B cell (primary cell): Measurements from ENCODE around the gene TCEA3. TPM values are rescaled to one million over a fixed set of nuclear protein-coding genes. Genes with fewer than 3 reads are reported as not detected.

Source experiments
- ATAC-seq: fragments of 200-7000 bp; cut with Tn5 transposase; one replicate; pipeline ENCODE4 v1.10.0; 2021; ENCODE audit warnings: low read depth, mild to moderate bottlenecking, moderate number of reproducible peaks, moderate library complexity
- CTCF ChIA-PET: fragments of 350-600 bp; sonication (Branson Sonifier 250); formaldehyde crosslinking; loops from one replicate; lab custom pipeline; 2021; ENCODE audit warnings: antibody characterized with exemption, inconsistent platforms; lab: Charles Lee
- POLR2A ChIA-PET: fragments of 350-600 bp; sonication (Branson Sonifier 250); formaldehyde crosslinking; loops from one replicate; lab custom pipeline; 2021; ENCODE audit warnings: antibody characterized with exemption; lab: Charles Lee
- DNase-seq: peaks from one replicate; pipeline ENCODE4 v3.0.0; 2013
- H2AFZ ChIP-seq: 2 replicates; pipeline ENCODE4 v1.6.1; 2012; ENCODE audit warnings: mild to moderate bottlenecking, low read depth, low read length; ENCODE audit not compliant: insufficient read depth, poor library complexity, severe bottlenecking
- H3K27ac ChIP-seq, 2 donors: 1 replicate in 1 of 2; 2 replicates in 1 of 2; pipeline ENCODE4 v1.5.1; 2012 to 2013; ENCODE audit warnings: low read length in 2 of 2, mild to moderate bottlenecking in 2 of 2, moderate library complexity in 1 of 2
- H3K27me3 ChIP-seq, 4 experiments: fragments of 200-600 bp in 1 of 4; sonication (generic) in 1 of 4; replicated peaks in 1 of 4; 1 replicate in 2 of 4; 2 replicates in 2 of 4; pipeline versions ENCODE4 v1.6.1 to v1.7.0; 2013 to 2016; ENCODE audit warnings: low read length in 3 of 4, mild to moderate bottlenecking in 2 of 4, mixed read lengths in 1 of 4, moderate library complexity in 1 of 4; ENCODE audit not compliant: insufficient read depth in 4 of 4, control insufficient read depth in 3 of 4; ENCODE audit errors: control extremely low read depth in 1 of 4
- H3K36me3 ChIP-seq, 2 experiments: replicated peaks in 1 of 2; 1 replicate in 1 of 2; 2 replicates in 1 of 2; pipeline versions ENCODE4 v1.6.1 to v1.7.1; 2013; ENCODE audit warnings: low read length in 1 of 2; ENCODE audit not compliant: insufficient read depth in 2 of 2, control insufficient read depth in 1 of 2; ENCODE audit errors: control extremely low read depth in 1 of 2, extremely low read depth in 1 of 2
- H3K4me1 ChIP-seq, 2 donors: fragments of 200-600 bp in 1 of 2; sonication (generic) in 1 of 2; 1 replicate in 1 of 2; 2 replicates in 1 of 2; pipeline versions ENCODE4 v1.5.1 to v1.6.1; 2013 to 2017; ENCODE audit warnings: low read length in 2 of 2; ENCODE audit not compliant: control insufficient read depth in 2 of 2, insufficient read depth in 2 of 2
- H3K4me2 ChIP-seq: replicated peaks from 2 replicates; pipeline ENCODE3; 2012; ENCODE audit warnings: mild to moderate bottlenecking, low read depth, low read length; ENCODE audit not compliant: poor library complexity, severe bottlenecking
- H3K4me3 ChIP-seq, 5 experiments: fragments of 200-600 bp in 1 of 5; sonication (generic) in 1 of 5; 1 replicate in 3 of 5; 2 replicates in 2 of 5; pipeline versions ENCODE4 v1.5.1 to v1.7.0; 2011 to 2016; ENCODE audit warnings: low read length in 4 of 5, mild to moderate bottlenecking in 4 of 5, low read depth in 2 of 5, control low read depth in 1 of 5, moderate library complexity in 1 of 5; ENCODE audit not compliant: insufficient read depth in 1 of 5; ENCODE audit errors: control extremely low read depth in 1 of 5, extremely low read depth in 1 of 5
- H3K79me2 ChIP-seq: fragments of 200-600 bp; sonication (generic); one replicate; pipeline ENCODE4 v1.6.0; 2016; ENCODE audit warnings: low read length; ENCODE audit not compliant: control insufficient read depth, insufficient read depth
- H3K9ac ChIP-seq: fragments of 200-600 bp; sonication (generic); 2 replicates; pipeline ENCODE4 v1.6.1; 2017; ENCODE audit warnings: mild to moderate bottlenecking, low read length, moderate library complexity
- H3K9me3 ChIP-seq, 3 donors: one replicate each; pipeline versions ENCODE4 v1.6.1 to v1.7.1; 2013; ENCODE audit warnings: low read length in 2 of 3; ENCODE audit not compliant: control insufficient read depth in 2 of 3, insufficient read depth in 1 of 3; ENCODE audit errors: control extremely low read depth in 1 of 3
- H4K20me1 ChIP-seq: 2 replicates; pipeline ENCODE4 v1.6.0; 2012; ENCODE audit warnings: mild to moderate bottlenecking, low read length; ENCODE audit not compliant: insufficient read depth, control insufficient read depth, poor library complexity, severe bottlenecking
- H3K27ac Mint-ChIP-seq: one replicate; pipeline ENCODE4 v1.8.0; 2021; ENCODE audit warnings: mixed read lengths
- H3K27me3 Mint-ChIP-seq: one replicate; pipeline ENCODE4 v1.8.0; 2021; ENCODE audit warnings: mixed read lengths
- H3K4me1 Mint-ChIP-seq: one replicate; pipeline ENCODE4 v1.8.0; 2021; ENCODE audit warnings: mixed read lengths
- H3K4me3 Mint-ChIP-seq: one replicate; pipeline ENCODE4 v1.8.0; 2021; ENCODE audit warnings: mixed read lengths
- H3K9me3 Mint-ChIP-seq: one replicate; pipeline ENCODE4 v1.8.0; 2022; ENCODE audit warnings: mixed read lengths; ENCODE audit not compliant: insufficient read depth
- EZH2 ChIP-seq: IDR thresholded peaks from 2 replicates; pipeline ENCODE4 v1.6.1; 2012; ENCODE audit warnings: borderline replicate concordance, low read depth, mild to moderate bottlenecking, moderate library complexity, low read length; ENCODE audit not compliant: insufficient read depth, poor library complexity, severe bottlenecking
- WGBS: methylation state at CpG from one replicate; pipeline ENCODE4 v1.1.5; 2013; ENCODE audit warnings: missing lambda C conversion rate; ENCODE audit not compliant: insufficient coverage; 5-methylcytosine and 5-hydroxymethylcytosine counted together
- intact Hi-C: fragments of 100-400 bp; cut with micrococcal nuclease; formaldehyde crosslinking; loops from one replicate; pipeline ENCODE4 v1.10.0; 2022
- polyA plus RNA-seq: library from polyadenylated mRNA; depleted of rRNA; stranded (reverse); fragments of >200 nt; gene quantifications from 2 replicates; pipeline ENCODE4 v1.2.3, GENCODE V29; 2012
- total RNA-seq, 2 donors: library from RNA; stranded (reverse); fragments of 120-200 nt in 1 of 2; gene quantifications; 1 replicate in 1 of 2; 2 replicates in 1 of 2; pipeline versions ENCODE4 v1.2.3 to v1.2.4, GENCODE V29; 2013 to 2022
- TF ChIP-seq, protein P1 (sequence below): fragments of 200-600 bp; IDR thresholded peaks from one replicate; pipeline ENCODE4 v1.8.0; 2022; ENCODE audit warnings: antibody characterized with exemption, mild to moderate bottlenecking

Gene TCEA3
- total and polyA plus RNA-seq, 2 donors (not counting 1 experiment from before 2014, with no cell fraction given), result 0.22 TPM; not detected in 1

DNA sequence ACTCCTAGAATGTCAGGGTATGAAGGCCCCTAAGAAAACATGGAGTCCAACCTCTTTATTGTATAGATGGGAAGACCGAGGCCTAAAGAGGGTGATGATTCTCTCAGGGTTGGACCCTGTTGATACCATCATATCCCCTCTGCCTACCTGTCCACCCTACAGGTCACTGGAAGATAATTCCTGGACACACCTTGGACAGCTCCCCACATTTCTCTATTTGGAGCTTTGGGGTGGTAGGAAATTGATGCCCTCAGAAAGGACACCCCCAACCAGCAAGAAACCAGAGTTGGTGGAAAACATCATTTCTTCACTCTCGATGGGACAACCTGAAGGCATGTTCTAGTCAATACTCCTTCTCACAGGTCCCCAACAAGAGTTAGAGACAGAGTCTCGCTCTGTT, 3.0 kb upstream of the TCEA3 start:
- H3K9ac ChIP-seq, result no peak overlapping the region
- no peak overlapping the region for H2AFZ ChIP-seq
- H3K4me2 ChIP-seq, result no peak overlapping the region
- peaks cover 37% of the 10 kb centered on the region for H3K27me3 Mint-ChIP-seq
- H3K4me1 Mint-ChIP-seq, result peaks cover 17% of the 10 kb centered on the region
- POLR2A ChIA-PET, result no interaction called here
- 100% methylated on average over 2 of the region's 3 CpGs for WGBS
- peaks cover 17 to 22% of the 10 kb centered on the region in 2 donors for H3K4me1 ChIP-seq
- no peak for TF ChIP-seq EZH2
- TF ChIP-seq, protein P1, sequence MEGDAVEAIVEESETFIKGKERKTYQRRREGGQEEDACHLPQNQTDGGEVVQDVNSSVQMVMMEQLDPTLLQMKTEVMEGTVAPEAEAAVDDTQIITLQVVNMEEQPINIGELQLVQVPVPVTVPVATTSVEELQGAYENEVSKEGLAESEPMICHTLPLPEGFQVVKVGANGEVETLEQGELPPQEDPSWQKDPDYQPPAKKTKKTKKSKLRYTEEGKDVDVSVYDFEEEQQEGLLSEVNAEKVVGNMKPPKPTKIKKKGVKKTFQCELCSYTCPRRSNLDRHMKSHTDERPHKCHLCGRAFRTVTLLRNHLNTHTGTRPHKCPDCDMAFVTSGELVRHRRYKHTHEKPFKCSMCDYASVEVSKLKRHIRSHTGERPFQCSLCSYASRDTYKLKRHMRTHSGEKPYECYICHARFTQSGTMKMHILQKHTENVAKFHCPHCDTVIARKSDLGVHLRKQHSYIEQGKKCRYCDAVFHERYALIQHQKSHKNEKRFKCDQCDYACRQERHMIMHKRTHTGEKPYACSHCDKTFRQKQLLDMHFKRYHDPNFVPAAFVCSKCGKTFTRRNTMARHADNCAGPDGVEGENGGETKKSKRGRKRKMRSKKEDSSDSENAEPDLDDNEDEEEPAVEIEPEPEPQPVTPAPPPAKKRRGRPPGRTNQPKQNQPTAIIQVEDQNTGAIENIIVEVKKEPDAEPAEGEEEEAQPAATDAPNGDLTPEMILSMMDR, result no peak
- H3K27me3 ChIP-seq, result peaks cover 0 to 56% (median 22%) of the 10 kb centered on the region in 4 experiments
- no peaks in the 10 kb centered on the region for H3K9me3 Mint-ChIP-seq
- H4K20me1 ChIP-seq, result no peaks in the 10 kb centered on the region
- no peaks in the 10 kb centered on the region for H3K79me2 ChIP-seq
- intact Hi-C loops, result no loop called here
- no peak overlapping the region for H3K27ac Mint-ChIP-seq
- H3K9me3 ChIP-seq, result peaks cover 0 to 6% (median 0%) of the 10 kb centered on the region in 3 donors
- no peak overlapping the region for H3K4me3 Mint-ChIP-seq
- H3K27ac ChIP-seq, result no peak overlapping the region
- ATAC-seq (no peak), DNase-seq (no peak)
- no peak overlapping the region for H3K4me3 ChIP-seq
- CTCF ChIA-PET, result no interaction called here
- H3K36me3 ChIP-seq, result no peaks in the 10 kb centered on the region

DNA sequence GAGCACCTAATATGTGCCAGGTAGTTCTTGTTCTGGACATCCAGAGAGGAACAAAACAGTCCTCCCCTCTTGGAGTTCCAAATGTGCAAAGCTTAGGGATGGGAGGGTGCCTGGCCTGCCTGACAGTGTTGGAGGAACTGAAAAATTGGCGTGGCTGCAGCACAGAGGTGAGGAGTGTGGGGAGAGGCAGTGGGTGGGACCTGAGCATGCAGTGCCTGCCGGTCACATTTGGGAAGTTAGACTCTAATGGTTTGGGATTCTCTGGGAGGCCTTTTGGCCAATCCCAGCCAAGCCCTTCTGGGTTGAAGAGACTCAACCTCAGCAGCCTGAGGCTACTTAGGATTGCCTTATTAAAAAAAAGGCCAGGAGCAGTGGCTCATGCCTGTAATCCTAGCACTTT, 2.3 kb upstream of the TCEA3 start:
- H3K27ac Mint-ChIP-seq, result no peak overlapping the region
- peaks cover 0 to 61% (median 24%) of the 10 kb centered on the region in 4 experiments for H3K27me3 ChIP-seq
- ChIA-PET POLR2A (interaction anchor here (0.6 kb wide), 1 partner anchor 196 kb away, joined by 6 read pairs; no protein-coding TSS in a partner anchor), CTCF (interaction anchor here (1.9 kb wide), 1 partner anchor 242 kb away, joined by 4 read pairs; no protein-coding TSS in a partner anchor)
- H3K4me3 ChIP-seq, result no peak overlapping the region
- no peaks in the 10 kb centered on the region for H3K9me3 Mint-ChIP-seq
- TF ChIP-seq EZH2, result no peak
- TF ChIP-seq, protein P1, result no peak
- H3K9me3 ChIP-seq, result peaks cover 0 to 6% (median 0%) of the 10 kb centered on the region in 3 donors
- H3K4me2 ChIP-seq, result no peak overlapping the region
- no peaks in the 10 kb centered on the region for H3K79me2 ChIP-seq
- H3K9ac ChIP-seq, result no peak overlapping the region
- 33% methylated on average over 2 of the region's 2 CpGs for WGBS
- H3K4me1 ChIP-seq, result peaks cover 21 to 27% of the 10 kb centered on the region in 2 donors
- H4K20me1 ChIP-seq, result no peaks in the 10 kb centered on the region
- H2AFZ ChIP-seq, result no peak overlapping the region
- H3K27ac ChIP-seq, result no peak overlapping the region
- H3K4me3 Mint-ChIP-seq, result no peak overlapping the region
- DNase-seq (no peak), ATAC-seq (no peak)
- peaks cover 21% of the 10 kb centered on the region for H3K4me1 Mint-ChIP-seq
- H3K36me3 ChIP-seq, result no peaks in the 10 kb centered on the region
- peaks cover 44% of the 10 kb centered on the region for H3K27me3 Mint-ChIP-seq
- intact Hi-C loops, result no loop called here
